HCT116 (cell line): ENCODE data around the gene AGAP5.

Experiments
- CEBPB ChIP-seq: IDR thresholded peaks from 2 replicates; pipeline ENCODE4 v1.6.1; 2012; ENCODE audit warnings: low read depth
- EGR1 ChIP-seq: IDR thresholded peaks from 2 replicates; pipeline ENCODE4 v1.6.1; 2012; ENCODE audit warnings: low read depth
- EZH2 ChIP-seq: fragments of 200-600 bp; sonication (generic); IDR thresholded peaks from 2 replicates; pipeline ENCODE4 v1.6.1; 2017; ENCODE audit warnings: antibody characterized with exemption, mixed run types
- FOSL1 ChIP-seq: IDR thresholded peaks from 2 replicates; pipeline ENCODE4 v1.6.1; 2012; ENCODE audit warnings: low read depth
- POLR2A ChIP-seq: IDR thresholded peaks from 2 replicates; pipeline ENCODE4 v1.7.0; 2011; ENCODE audit warnings: borderline replicate concordance; ENCODE audit not compliant: insufficient read depth, insufficient read length; ENCODE audit errors: extremely low read depth
- RAD21 ChIP-seq: IDR thresholded peaks from 2 replicates; pipeline ENCODE4 v1.6.1; 2012; ENCODE audit warnings: low read depth, mild to moderate bottlenecking
- TF ChIP-seq, protein P1 (sequence below): IDR thresholded peaks from 2 replicates; pipeline ENCODE4 v1.6.1; 2012

DNA sequence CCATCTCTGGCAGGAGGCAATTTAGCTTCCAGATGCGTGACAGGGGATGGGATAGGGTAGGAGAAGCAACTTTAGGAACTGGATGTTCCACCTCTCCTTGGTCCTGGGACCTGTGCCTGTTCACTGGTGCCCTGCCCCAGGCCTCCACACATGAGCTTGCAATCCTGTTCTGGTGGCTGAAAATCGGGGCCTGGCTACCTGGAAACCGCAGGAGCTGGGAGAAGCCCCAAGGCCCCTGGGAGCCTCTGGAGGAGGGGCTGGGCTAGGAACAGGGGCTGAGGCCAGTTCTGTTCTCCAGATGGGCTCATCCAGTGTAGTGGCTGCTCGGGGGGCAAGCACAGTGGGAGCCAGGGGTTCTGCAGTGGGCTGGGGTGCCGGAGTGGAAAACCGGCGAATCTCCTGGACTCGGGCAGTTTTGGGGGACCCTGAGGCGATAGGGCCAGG is 51.3 kb downstream of the AGAP5 start:
- TF ChIP-seq FOSL1 (no peak), EZH2 (no peak), EGR1 (no peak), RAD21 (no peak), CEBPB (no peak), POLR2A (no peak)
- TF ChIP-seq, protein P1, sequence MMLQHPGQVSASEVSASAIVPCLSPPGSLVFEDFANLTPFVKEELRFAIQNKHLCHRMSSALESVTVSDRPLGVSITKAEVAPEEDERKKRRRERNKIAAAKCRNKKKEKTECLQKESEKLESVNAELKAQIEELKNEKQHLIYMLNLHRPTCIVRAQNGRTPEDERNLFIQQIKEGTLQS: no peak
